ENCODE results near the gene KCNJ6. TPM values are rescaled to one million over a fixed set of nuclear protein-coding genes. Genes with fewer than 3 reads are reported as not detected.

Gene KCNJ6
- total RNA-seq, 1 experiment from 2014 or later: 1.2 TPM

- Histone ChIP-seq H3K79me2 (ENCODE audit: insufficient read depth, low read length) (no peaks in the 10 kb centered on the region), H3K9ac (ENCODE audit: extremely low read depth, insufficient read length, low read length) (no peak overlapping the region), H3K79me1 (ENCODE audit: insufficient read depth, low read depth, low read length, poor library complexity, severe bottlenecking) (no peaks in the 10 kb centered on the region), H3T11ph (ENCODE audit: low read length) (no peak overlapping the region), H3K4me2 (ENCODE audit: insufficient read depth, insufficient read length, low read length) (no peak overlapping the region), H2BK5ac (ENCODE audit: insufficient read length, low read length) (no peak overlapping the region), H2BK120ac (ENCODE audit: low read depth, low read length, poor library complexity, severe bottlenecking) (no peak overlapping the region), H3K4me1 (ENCODE audit: insufficient read depth, low read length) (peaks cover 8% of the 10 kb centered on the region; the same call in 1 of the 2 replicates), H4K20me1 (ENCODE audit: control insufficient read depth, insufficient read depth, insufficient read length) (no peaks in the 10 kb centered on the region), H3K27ac (ENCODE audit: insufficient read length, low read depth, low read length) (no peak overlapping the region), H3K4ac (ENCODE audit: low read depth, low read length) (no peak overlapping the region), H2BK15ac (ENCODE audit: low read depth, low read length) (no peak overlapping the region), H3K18ac (ENCODE audit: insufficient read length, low read depth, low read length) (no peak overlapping the region), H4K8ac (replicated peaks; ENCODE audit: insufficient read length, low read depth, low read length) (no peak overlapping the region), H3K56ac (ENCODE audit: insufficient read length, low read depth, low read length) (no peak overlapping the region), H3K23ac (ENCODE audit: insufficient read length, low read depth, low read length) (no peak overlapping the region), H3K23me2 (ENCODE audit: insufficient read length, low read depth, low read length, poor library complexity, severe bottlenecking) (peaks cover 2% of the 10 kb centered on the region), H2BK20ac (ENCODE audit: low read depth, low read length, poor library complexity, severe bottlenecking) (no peak overlapping the region), H3K27me3 (ENCODE audit: insufficient read depth, low read length) (no peaks in the 10 kb centered on the region), H2AFZ (ENCODE audit: low read length) (no peak overlapping the region), H3K14ac (ENCODE audit: insufficient read depth, low read length) (no peak overlapping the region), H2AK5ac (ENCODE audit: insufficient read length, low read length) (no peak overlapping the region), H3K9me3 (ENCODE audit: control insufficient read depth, low read depth, low read length) (no peaks in the 10 kb centered on the region), H2BK12ac (ENCODE audit: insufficient read length, low read depth, low read length) (no peak overlapping the region), H4K91ac (ENCODE audit: insufficient read length, low read depth, low read length) (no peak overlapping the region), H4K5ac (ENCODE audit: insufficient read length, low read depth, low read length) (no peak overlapping the region)
- no peak for DNase-seq
- peaks cover 6 to 8% of the 10 kb centered on the region in 2 experiments; a peak in 4 of 5 replicates for H3K9me3 Mint-ChIP-seq
- H3K27ac Mint-ChIP-seq: peak overlapping the region in 1 of 3 experiments; percentile 22; a peak in 2 of 7 replicates
- peaks cover 26 to 41% of the 10 kb centered on the region in 2 experiments for H3K4me1 Mint-ChIP-seq
- H3K4me3 Mint-ChIP-seq: no peak overlapping the region
- no CpG with 5 or more reads among the region's 5 CpGs for WGBS (ENCODE audit: extremely low coverage, insufficient read length, low lambda C conversion rate)
- TF ChIP-seq, protein P1, sequence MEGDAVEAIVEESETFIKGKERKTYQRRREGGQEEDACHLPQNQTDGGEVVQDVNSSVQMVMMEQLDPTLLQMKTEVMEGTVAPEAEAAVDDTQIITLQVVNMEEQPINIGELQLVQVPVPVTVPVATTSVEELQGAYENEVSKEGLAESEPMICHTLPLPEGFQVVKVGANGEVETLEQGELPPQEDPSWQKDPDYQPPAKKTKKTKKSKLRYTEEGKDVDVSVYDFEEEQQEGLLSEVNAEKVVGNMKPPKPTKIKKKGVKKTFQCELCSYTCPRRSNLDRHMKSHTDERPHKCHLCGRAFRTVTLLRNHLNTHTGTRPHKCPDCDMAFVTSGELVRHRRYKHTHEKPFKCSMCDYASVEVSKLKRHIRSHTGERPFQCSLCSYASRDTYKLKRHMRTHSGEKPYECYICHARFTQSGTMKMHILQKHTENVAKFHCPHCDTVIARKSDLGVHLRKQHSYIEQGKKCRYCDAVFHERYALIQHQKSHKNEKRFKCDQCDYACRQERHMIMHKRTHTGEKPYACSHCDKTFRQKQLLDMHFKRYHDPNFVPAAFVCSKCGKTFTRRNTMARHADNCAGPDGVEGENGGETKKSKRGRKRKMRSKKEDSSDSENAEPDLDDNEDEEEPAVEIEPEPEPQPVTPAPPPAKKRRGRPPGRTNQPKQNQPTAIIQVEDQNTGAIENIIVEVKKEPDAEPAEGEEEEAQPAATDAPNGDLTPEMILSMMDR (conservative IDR thresholded peaks at IDR 0.05): no peak
- H3K36me3 Mint-ChIP-seq (ENCODE audit: insufficient read depth in 1 of 3, low read depth in 3 of 3): peaks cover 8 to 23% (median 9%) of the 10 kb centered on the region in 3 experiments; a peak in 6 of 7 replicates
- H3K27me3 Mint-ChIP-seq (ENCODE audit: low read depth): no peaks in the 10 kb centered on the region; the same call in 1 of the 2 replicates
Measured at GRCh38 chr21:37684115-37684493, 232.2 kb downstream of the KCNJ6 start.

All from H9 (cell line).